VCaP (cell line): ENCODE measurements around the gene GHSR.

Source experiments
- H3K27ac ChIP-seq: fragments of 450-650 bp; 2 replicates; pipeline ENCODE4 v1.5.1; 2017
- CTCF ChIP-seq: fragments of 450-650 bp; conservative IDR thresholded peaks from 2 replicates; pipeline ENCODE4 v1.5.1; 2017; ENCODE audit warnings: mild to moderate bottlenecking, moderate library complexity

The GHSR gene

GRCh38 chr3:172467170-172467824 is 19.0 kb upstream of the GHSR start:
- H3K27ac ChIP-seq: no peak overlapping the region
- no peak for TF ChIP-seq CTCF

- H3K27ac ChIP-seq: no peak overlapping the region
- no peak for TF ChIP-seq CTCF
Observed at GRCh38 chr3:172466553-172467130, 18.4 kb upstream of the GHSR start.

GRCh38 chr3:172465281-172465680 is 17.0 kb upstream of the GHSR start:
- no peak for TF ChIP-seq CTCF

GRCh38 chr3:172464306-172464705 is 16.1 kb upstream of the GHSR start:
- no peak for TF ChIP-seq CTCF
- no peak overlapping the region for H3K27ac ChIP-seq

More at GRCh38 chr3:172465281-172465680, 17.0 kb upstream of the GHSR start:
- no peak overlapping the region for H3K27ac ChIP-seq

GRCh38 chr3:172461530-172462138 is 13.4 kb upstream of the GHSR start:
- peak; percentile 77 for TF ChIP-seq CTCF

GRCh38 chr3:172456404-172456803 is 8.1 kb upstream of the GHSR start:
- no peak for TF ChIP-seq CTCF
- no peak overlapping the region for H3K27ac ChIP-seq

More at GRCh38 chr3:172461530-172462138, 13.4 kb upstream of the GHSR start:
- no peak overlapping the region for H3K27ac ChIP-seq

- no peak overlapping the region for H3K27ac ChIP-seq
- no peak for TF ChIP-seq CTCF
Observed at GRCh38 chr3:172454180-172454579, 5.9 kb upstream of the GHSR start.
